ENCODE data around the gene PRUNE1. TPM values are rescaled to one million over a fixed set of nuclear protein-coding genes. Genes with fewer than 3 reads are reported as not detected.

Gene PRUNE1
- total and polyA plus RNA-seq, 4 donors: 6.1 to 10.6 (median 9.4) TPM

DNA sequence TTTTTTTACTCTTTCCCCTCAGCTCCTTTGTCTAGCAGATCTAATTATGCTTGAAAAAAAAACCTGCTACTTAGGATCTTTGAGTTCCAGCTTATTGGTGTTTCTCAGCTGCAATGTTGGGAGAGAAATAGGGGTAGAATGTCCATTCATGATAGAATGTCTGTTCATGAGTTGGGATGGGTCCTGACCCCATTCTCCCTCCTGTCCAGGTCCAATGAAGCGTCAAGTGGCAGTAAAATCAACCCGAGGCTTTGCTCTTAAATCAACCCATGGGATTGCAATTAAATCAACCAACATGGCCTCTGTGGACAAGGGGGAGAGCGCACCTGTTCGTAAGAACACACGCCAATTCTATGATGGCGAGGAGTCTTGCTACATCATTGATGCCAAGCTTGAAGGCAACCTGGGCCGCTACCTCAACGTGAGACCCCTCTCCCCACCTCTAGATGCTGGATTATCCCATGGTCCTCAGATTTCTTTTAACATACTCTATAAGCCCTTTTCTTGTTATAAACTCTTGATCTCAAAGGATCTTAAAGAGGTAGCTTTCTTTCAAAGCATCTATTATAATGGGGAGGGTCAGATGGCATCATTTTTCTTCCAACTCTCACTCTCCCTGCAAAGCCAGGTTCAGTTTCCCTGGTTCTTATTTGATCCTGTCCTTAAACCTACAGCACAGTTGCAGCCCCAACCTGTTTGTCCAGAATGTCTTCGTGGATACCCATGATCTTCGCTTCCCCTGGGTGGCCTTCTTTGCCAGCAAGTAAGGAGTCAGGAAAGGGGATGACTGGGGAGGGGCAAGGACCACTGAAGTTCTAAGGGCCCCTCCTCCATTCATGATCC is 44.7 kb upstream of the PRUNE1 start:
- 93% methylated on average over 10 of the region's 10 CpGs for WGBS
- H3K27ac ChIP-seq (ENCODE audit: low read depth in 1 of 2, low read length in 2 of 2): no peak overlapping the region
- peaks cover 24 to 75% (median 70%) of the 10 kb centered on the region in 4 donors for H3K36me3 ChIP-seq (ENCODE audit: control insufficient read depth in 4 of 4, insufficient read depth in 3 of 4, low read depth in 1 of 4, low read length in 3 of 4)
- H3K9ac ChIP-seq (ENCODE audit: low read depth in 1 of 2, low read length in 2 of 2): no peak overlapping the region
- no peaks in the 10 kb centered on the region for H3K27me3 ChIP-seq (ENCODE audit: control insufficient read depth in 4 of 4, insufficient read depth in 4 of 4, low read length in 3 of 4)
- no peak overlapping the region for H3K4me3 ChIP-seq (ENCODE audit: low read depth in 1 of 3, low read length in 3 of 3)
- peaks cover 0 to 13% (median 8%) of the 10 kb centered on the region in 4 donors for H3K4me1 ChIP-seq (ENCODE audit: control insufficient read depth in 4 of 4, insufficient read depth in 4 of 4, low read length in 3 of 4)
- DNase-seq (ENCODE audit: low spot score): no peak
- no peaks in the 10 kb centered on the region for H3K9me3 ChIP-seq (ENCODE audit: control insufficient read depth in 4 of 4, low read length in 3 of 4)
- TF ChIP-seq HNF4G (IDR thresholded peaks at IDR 0.05): no peak

DNA sequence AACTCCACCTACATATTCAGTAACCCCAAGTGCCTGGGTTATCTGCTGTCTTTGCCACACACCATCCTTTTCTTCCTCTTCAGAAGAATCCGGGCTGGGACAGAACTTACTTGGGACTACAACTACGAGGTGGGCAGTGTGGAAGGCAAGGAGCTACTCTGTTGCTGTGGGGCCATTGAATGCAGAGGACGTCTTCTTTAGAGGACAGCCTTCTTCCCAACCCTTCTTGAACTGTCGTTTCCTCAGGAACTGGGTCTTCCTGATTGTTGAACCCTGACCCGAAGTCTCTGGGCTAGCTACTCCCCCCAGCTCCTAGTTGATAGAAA is 44.1 kb upstream of the PRUNE1 start:
- Histone ChIP-seq H3K4me3 (ENCODE audit: low read depth in 1 of 3, low read length in 3 of 3) (no peak overlapping the region), H3K27me3 (ENCODE audit: control insufficient read depth in 4 of 4, insufficient read depth in 4 of 4, low read length in 3 of 4) (no peaks in the 10 kb centered on the region), H3K4me1 (ENCODE audit: control insufficient read depth in 4 of 4, insufficient read depth in 4 of 4, low read length in 3 of 4) (peaks cover 0 to 19% (median 13%) of the 10 kb centered on the region in 4 donors), H3K27ac (ENCODE audit: low read depth in 1 of 2, low read length in 2 of 2) (no peak overlapping the region), H3K9me3 (ENCODE audit: control insufficient read depth in 4 of 4, low read length in 3 of 4) (no peaks in the 10 kb centered on the region), H3K36me3 (ENCODE audit: control insufficient read depth in 4 of 4, insufficient read depth in 3 of 4, low read depth in 1 of 4, low read length in 3 of 4) (peaks cover 25 to 78% (median 72%) of the 10 kb centered on the region in 4 donors), H3K9ac (ENCODE audit: low read depth in 1 of 2, low read length in 2 of 2) (no peak overlapping the region)
- DNase-seq (ENCODE audit: low spot score): no peak
- TF ChIP-seq EGR1 (IDR thresholded peaks at IDR 0.05; ENCODE audit: low read depth in 2 of 2) (no peak), JUND (IDR thresholded peaks at IDR 0.05) (no peak)
- TF ChIP-seq, protein P1, sequence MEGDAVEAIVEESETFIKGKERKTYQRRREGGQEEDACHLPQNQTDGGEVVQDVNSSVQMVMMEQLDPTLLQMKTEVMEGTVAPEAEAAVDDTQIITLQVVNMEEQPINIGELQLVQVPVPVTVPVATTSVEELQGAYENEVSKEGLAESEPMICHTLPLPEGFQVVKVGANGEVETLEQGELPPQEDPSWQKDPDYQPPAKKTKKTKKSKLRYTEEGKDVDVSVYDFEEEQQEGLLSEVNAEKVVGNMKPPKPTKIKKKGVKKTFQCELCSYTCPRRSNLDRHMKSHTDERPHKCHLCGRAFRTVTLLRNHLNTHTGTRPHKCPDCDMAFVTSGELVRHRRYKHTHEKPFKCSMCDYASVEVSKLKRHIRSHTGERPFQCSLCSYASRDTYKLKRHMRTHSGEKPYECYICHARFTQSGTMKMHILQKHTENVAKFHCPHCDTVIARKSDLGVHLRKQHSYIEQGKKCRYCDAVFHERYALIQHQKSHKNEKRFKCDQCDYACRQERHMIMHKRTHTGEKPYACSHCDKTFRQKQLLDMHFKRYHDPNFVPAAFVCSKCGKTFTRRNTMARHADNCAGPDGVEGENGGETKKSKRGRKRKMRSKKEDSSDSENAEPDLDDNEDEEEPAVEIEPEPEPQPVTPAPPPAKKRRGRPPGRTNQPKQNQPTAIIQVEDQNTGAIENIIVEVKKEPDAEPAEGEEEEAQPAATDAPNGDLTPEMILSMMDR (IDR thresholded peaks at IDR 0.05; ENCODE audit: low read depth, low read length, missing input control): no peak
- WGBS: 80% methylated on average over 5 of the region's 5 CpGs

DNA sequence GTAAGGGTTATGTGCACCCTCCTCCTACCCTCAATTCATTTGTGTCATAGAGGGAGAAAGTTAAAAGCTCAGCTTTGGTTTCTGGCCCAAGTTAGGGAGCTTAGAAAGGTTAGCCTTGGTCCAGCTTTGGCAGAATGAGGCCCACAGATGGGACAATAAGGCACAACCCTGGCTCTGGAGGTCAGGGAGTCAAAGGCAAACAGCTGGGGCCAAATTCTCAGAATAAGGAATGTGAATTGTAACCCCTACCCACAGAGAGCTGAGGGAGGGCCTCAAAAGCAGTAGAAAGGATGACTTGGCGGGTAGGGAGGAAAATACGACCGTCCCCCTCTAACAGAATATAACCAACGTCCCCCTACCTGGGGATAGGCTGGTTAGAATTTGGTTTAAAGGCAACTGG is 42.6 kb upstream of the PRUNE1 start:
- H3K36me3 ChIP-seq (ENCODE audit: control insufficient read depth in 4 of 4, insufficient read depth in 3 of 4, low read depth in 1 of 4, low read length in 3 of 4): peaks cover 23 to 71% (median 64%) of the 10 kb centered on the region in 4 donors
- no peak for DNase-seq (ENCODE audit: low spot score)
- H3K4me3 ChIP-seq (ENCODE audit: low read depth in 1 of 3, low read length in 3 of 3): no peak overlapping the region
- no peak overlapping the region for H3K27ac ChIP-seq (ENCODE audit: low read depth in 1 of 2, low read length in 2 of 2)
- H3K9ac ChIP-seq (ENCODE audit: low read depth in 1 of 2, low read length in 2 of 2): no peak overlapping the region
- 94% methylated on average over 4 of the region's 4 CpGs for WGBS
- H3K4me1 ChIP-seq (ENCODE audit: control insufficient read depth in 4 of 4, insufficient read depth in 4 of 4, low read length in 3 of 4): peaks cover 3 to 33% (median 25%) of the 10 kb centered on the region in 4 donors
- TF ChIP-seq, protein P2, sequence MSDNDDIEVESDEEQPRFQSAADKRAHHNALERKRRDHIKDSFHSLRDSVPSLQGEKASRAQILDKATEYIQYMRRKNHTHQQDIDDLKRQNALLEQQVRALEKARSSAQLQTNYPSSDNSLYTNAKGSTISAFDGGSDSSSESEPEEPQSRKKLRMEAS (IDR thresholded peaks at IDR 0.05): no peak
- TF ChIP-seq RXRA (IDR thresholded peaks at IDR 0.05): no peak
- TF ChIP-seq SP1 (IDR thresholded peaks at IDR 0.05): no peak
- TF ChIP-seq FOXA1 (IDR thresholded peaks at IDR 0.05): no peak
- TF ChIP-seq, protein P3, sequence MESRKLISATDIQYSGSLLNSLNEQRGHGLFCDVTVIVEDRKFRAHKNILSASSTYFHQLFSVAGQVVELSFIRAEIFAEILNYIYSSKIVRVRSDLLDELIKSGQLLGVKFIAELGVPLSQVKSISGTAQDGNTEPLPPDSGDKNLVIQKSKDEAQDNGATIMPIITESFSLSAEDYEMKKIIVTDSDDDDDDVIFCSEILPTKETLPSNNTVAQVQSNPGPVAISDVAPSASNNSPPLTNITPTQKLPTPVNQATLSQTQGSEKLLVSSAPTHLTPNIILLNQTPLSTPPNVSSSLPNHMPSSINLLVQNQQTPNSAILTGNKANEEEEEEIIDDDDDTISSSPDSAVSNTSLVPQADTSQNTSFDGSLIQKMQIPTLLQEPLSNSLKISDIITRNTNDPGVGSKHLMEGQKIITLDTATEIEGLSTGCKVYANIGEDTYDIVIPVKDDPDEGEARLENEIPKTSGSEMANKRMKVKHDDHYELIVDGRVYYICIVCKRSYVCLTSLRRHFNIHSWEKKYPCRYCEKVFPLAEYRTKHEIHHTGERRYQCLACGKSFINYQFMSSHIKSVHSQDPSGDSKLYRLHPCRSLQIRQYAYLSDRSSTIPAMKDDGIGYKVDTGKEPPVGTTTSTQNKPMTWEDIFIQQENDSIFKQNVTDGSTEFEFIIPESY (IDR thresholded peaks at IDR 0.05): no peak
- TF ChIP-seq HNF4A (conservative IDR thresholded peaks at IDR 0.05): no peak
- TF ChIP-seq, protein P4, sequence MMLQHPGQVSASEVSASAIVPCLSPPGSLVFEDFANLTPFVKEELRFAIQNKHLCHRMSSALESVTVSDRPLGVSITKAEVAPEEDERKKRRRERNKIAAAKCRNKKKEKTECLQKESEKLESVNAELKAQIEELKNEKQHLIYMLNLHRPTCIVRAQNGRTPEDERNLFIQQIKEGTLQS (IDR thresholded peaks at IDR 0.05): no peak
- TF ChIP-seq, protein P5, sequence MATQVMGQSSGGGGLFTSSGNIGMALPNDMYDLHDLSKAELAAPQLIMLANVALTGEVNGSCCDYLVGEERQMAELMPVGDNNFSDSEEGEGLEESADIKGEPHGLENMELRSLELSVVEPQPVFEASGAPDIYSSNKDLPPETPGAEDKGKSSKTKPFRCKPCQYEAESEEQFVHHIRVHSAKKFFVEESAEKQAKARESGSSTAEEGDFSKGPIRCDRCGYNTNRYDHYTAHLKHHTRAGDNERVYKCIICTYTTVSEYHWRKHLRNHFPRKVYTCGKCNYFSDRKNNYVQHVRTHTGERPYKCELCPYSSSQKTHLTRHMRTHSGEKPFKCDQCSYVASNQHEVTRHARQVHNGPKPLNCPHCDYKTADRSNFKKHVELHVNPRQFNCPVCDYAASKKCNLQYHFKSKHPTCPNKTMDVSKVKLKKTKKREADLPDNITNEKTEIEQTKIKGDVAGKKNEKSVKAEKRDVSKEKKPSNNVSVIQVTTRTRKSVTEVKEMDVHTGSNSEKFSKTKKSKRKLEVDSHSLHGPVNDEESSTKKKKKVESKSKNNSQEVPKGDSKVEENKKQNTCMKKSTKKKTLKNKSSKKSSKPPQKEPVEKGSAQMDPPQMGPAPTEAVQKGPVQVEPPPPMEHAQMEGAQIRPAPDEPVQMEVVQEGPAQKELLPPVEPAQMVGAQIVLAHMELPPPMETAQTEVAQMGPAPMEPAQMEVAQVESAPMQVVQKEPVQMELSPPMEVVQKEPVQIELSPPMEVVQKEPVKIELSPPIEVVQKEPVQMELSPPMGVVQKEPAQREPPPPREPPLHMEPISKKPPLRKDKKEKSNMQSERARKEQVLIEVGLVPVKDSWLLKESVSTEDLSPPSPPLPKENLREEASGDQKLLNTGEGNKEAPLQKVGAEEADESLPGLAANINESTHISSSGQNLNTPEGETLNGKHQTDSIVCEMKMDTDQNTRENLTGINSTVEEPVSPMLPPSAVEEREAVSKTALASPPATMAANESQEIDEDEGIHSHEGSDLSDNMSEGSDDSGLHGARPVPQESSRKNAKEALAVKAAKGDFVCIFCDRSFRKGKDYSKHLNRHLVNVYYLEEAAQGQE (IDR thresholded peaks at IDR 0.05): no peak
- TF ChIP-seq EGR1 (IDR thresholded peaks at IDR 0.05; ENCODE audit: low read depth in 2 of 2): no peak
- TF ChIP-seq YY1 (IDR thresholded peaks at IDR 0.05): no peak
- no peak for TF ChIP-seq FOXA2 (IDR thresholded peaks at IDR 0.05)
- TF ChIP-seq, protein P1 (IDR thresholded peaks at IDR 0.05; ENCODE audit: low read depth, low read length, missing input control): no peak
- TF ChIP-seq GABPA (IDR thresholded peaks at IDR 0.05 in 1 of 2, conservative IDR thresholded peaks at IDR 0.05 in 1 of 2): no peak
- no peak for TF ChIP-seq TAF1 (conservative IDR thresholded peaks at IDR 0.05)
- no peaks in the 10 kb centered on the region for H3K9me3 ChIP-seq (ENCODE audit: control insufficient read depth in 4 of 4, low read length in 3 of 4)
- H3K27me3 ChIP-seq (ENCODE audit: control insufficient read depth in 4 of 4, insufficient read depth in 4 of 4, low read length in 3 of 4): no peaks in the 10 kb centered on the region

Data from liver (tissue), 9 donors.